HuH-7 (cell line): ENCODE results near the gene PTPRF.

ENCODE experiments used
- DNase-seq: peaks from one replicate; pipeline ENCODE4 v3.0.0; 2011; ENCODE audit warnings: low spot score

The PTPRF gene

GRCh38 chr1:43552813-43553212, 22.1 kb downstream of the PTPRF start:
- no peak for DNase-seq

GRCh38 chr1:43554444-43554992, 23.8 kb downstream of the PTPRF start:
- DNase-seq, result peak; percentile 77

- DNase-seq, result no peak
Observed at GRCh38 chr1:43556782-43557181, 26.1 kb downstream of the PTPRF start.

GRCh38 chr1:43557744-43558245, 27.1 kb downstream of the PTPRF start:
- peak; percentile 64 for DNase-seq

- no peak for DNase-seq
Observed at GRCh38 chr1:43558346-43558841, 27.7 kb downstream of the PTPRF start.

- no peak for DNase-seq
Observed at GRCh38 chr1:43559714-43560113, 29.0 kb downstream of the PTPRF start.

GRCh38 chr1:43560286-43560685, 29.6 kb downstream of the PTPRF start:
- DNase-seq, result no peak

- no peak for DNase-seq
Observed at GRCh38 chr1:43563876-43564539, 33.3 kb downstream of the PTPRF start.

GRCh38 chr1:43564551-43565348, 34.1 kb downstream of the PTPRF start:
- DNase-seq, result no peak

- no peak for DNase-seq
Observed at GRCh38 chr1:43565600-43566360, 35.1 kb downstream of the PTPRF start.

- no peak for DNase-seq
Observed at GRCh38 chr1:43566382-43567044, 35.8 kb downstream of the PTPRF start.

GRCh38 chr1:43569175-43569574, 38.5 kb downstream of the PTPRF start:
- no peak for DNase-seq

- no peak for DNase-seq
Observed at GRCh38 chr1:43570277-43570676, 39.6 kb downstream of the PTPRF start.

- DNase-seq, result no peak
Observed at GRCh38 chr1:43570715-43571114, 40.0 kb downstream of the PTPRF start.

GRCh38 chr1:43572084-43572483, 41.4 kb downstream of the PTPRF start:
- no peak for DNase-seq

- no peak for DNase-seq
Observed at GRCh38 chr1:43572538-43572937, 41.9 kb downstream of the PTPRF start.

GRCh38 chr1:43573066-43573800, 42.5 kb downstream of the PTPRF start:
- DNase-seq, result no peak

- no peak for DNase-seq
Observed at GRCh38 chr1:43576521-43576920, 45.8 kb downstream of the PTPRF start.

- no peak for DNase-seq
Observed at GRCh38 chr1:43577655-43578542, 47.2 kb downstream of the PTPRF start.

- no peak for DNase-seq
Observed at GRCh38 chr1:43580039-43580438, 49.4 kb downstream of the PTPRF start.
